HepG2 (cell line): ENCODE results near the gene CENPP. TPM values are rescaled to one million over a fixed set of nuclear protein-coding genes. Genes with fewer than 3 reads are reported as not detected.

Source experiments
- ATAC-seq: fragments of 200-7000 bp; cut with Tn5 transposase; 3 replicates; pipeline ENCODE4 v1.9.1; 2020; ENCODE audit warnings: mild to moderate bottlenecking, moderate library complexity
- BruUV-seq: library from RNA; stranded (reverse); fragments of 400-500 nt; replicated peaks from 2 replicates; lab custom pipeline; 2021; lab: Mats Ljungman, UMichigan
- CTCF ChIA-PET: fragments of 300-600 bp; formaldehyde crosslinking; extraction: SDS; loops from one replicate; lab custom pipeline; 2021; ENCODE audit warnings: low total read pairs, inconsistent platforms, low intra/inter-chr PET ratio; lab: Yijun Ruan, JAX
- POLR2A ChIA-PET: fragments of 350-600 bp; sonication (Branson Sonifier 250); formaldehyde crosslinking; loops from one replicate; lab custom pipeline; 2020; ENCODE audit warnings: antibody characterized with exemption, inconsistent platforms; lab: Yijun Ruan, JAX
- DNase-seq: peaks from one replicate; pipeline ENCODE4 v3.0.0-alpha.2; 2015; ENCODE audit warnings: low spot score
- FAIRE-seq: peaks from 3 replicates; lab custom pipeline; 2011; peaks lifted over from hg19 to GRCh38; lab: Jason Lieb, UNC
- H2AFZ ChIP-seq: one replicate; pipeline ENCODE4 v1.6.1; 2011; ENCODE audit warnings: low read length, inconsistent platforms
- H3K27ac ChIP-seq: fragments of 300-600 bp; 3 replicates; pipeline ENCODE4 v1.8.0; 2011; ENCODE audit warnings: mixed run types, mild to moderate bottlenecking, mixed read lengths, low read length, inconsistent platforms; ENCODE audit not compliant: insufficient read depth; ENCODE audit errors: extremely low read length
- H3K27me3 ChIP-seq, 2 experiments: fragments of 200-600 bp in 1 of 2; 2 replicates in 1 of 2; 3 replicates in 1 of 2; pipeline versions ENCODE4 v1.6.0 to v1.8.0; 2011; ENCODE audit warnings: low read length in 2 of 2, mild to moderate bottlenecking in 2 of 2, moderate library complexity in 2 of 2, inconsistent platforms in 1 of 2; ENCODE audit not compliant: insufficient read depth in 2 of 2, control insufficient read depth in 1 of 2
- H3K36me3 ChIP-seq, 2 experiments: fragments of 200-600 bp in 1 of 2; replicated peaks in 1 of 2; 2 replicates in 1 of 2; 3 replicates in 1 of 2; pipeline versions ENCODE4 v1.5.1 to v1.8.0; 2011; ENCODE audit warnings: low read length in 2 of 2, inconsistent platforms in 1 of 2; ENCODE audit not compliant: insufficient read depth in 2 of 2, control insufficient read depth in 1 of 2
- H3K4me1 ChIP-seq: 2 replicates; pipeline ENCODE4 v1.5.1; 2012; ENCODE audit warnings: low read length, inconsistent platforms; ENCODE audit not compliant: insufficient read depth
- H3K4me2 ChIP-seq: 2 replicates; pipeline ENCODE4 v1.6.0; 2011; ENCODE audit warnings: low read depth, low read length, inconsistent platforms
- H3K4me3 ChIP-seq, 3 experiments: fragments of 200-600 bp in 1 of 3; sonication (generic), shearing (Covaris generic) in 1 of 3; replicated peaks in 1 of 3; 2 replicates each; pipeline ENCODE4 v1.5.1; 2011 to 2016; ENCODE audit warnings: low read length in 3 of 3, inconsistent platforms in 2 of 3, low read depth in 2 of 3, mild to moderate bottlenecking in 2 of 3, control low read depth in 1 of 3, mixed read lengths in 1 of 3; ENCODE audit not compliant: insufficient read depth in 1 of 3
- H3K79me2 ChIP-seq: one replicate; pipeline ENCODE4 v1.6.1; 2011; ENCODE audit warnings: low read length, inconsistent platforms; ENCODE audit not compliant: insufficient read depth
- H3K9ac ChIP-seq: 2 replicates; pipeline ENCODE4 v1.6.0; 2011; ENCODE audit warnings: mild to moderate bottlenecking, low read depth, low read length, inconsistent platforms; ENCODE audit not compliant: insufficient read depth
- H3K9me3 ChIP-seq: 2 replicates; pipeline ENCODE4 v1.5.1; 2012; ENCODE audit warnings: mild to moderate bottlenecking, low read length
- H4K20me1 ChIP-seq: 2 replicates; pipeline ENCODE4 v1.6.0; 2011; ENCODE audit warnings: inconsistent platforms, mild to moderate bottlenecking, low read length, moderate library complexity; ENCODE audit not compliant: insufficient read depth
- PRMT3 ChIP-seq: sonication (generic); formaldehyde crosslinking; IDR thresholded peaks from 2 replicates; pipeline ENCODE4 v1.8.1; 2022; ENCODE audit warnings: low read depth, mild to moderate bottlenecking, moderate library complexity, missing genetic modification reagents, borderline replicate concordance
- ZNF496 ChIP-seq: sonication (generic); formaldehyde crosslinking; IDR thresholded peaks from 2 replicates; pipeline ENCODE4 v1.8.1; 2023; ENCODE audit warnings: mild to moderate bottlenecking, moderate library complexity, missing genetic modification reagents; ENCODE audit not compliant: insufficient replicate concordance
- ZNF563 ChIP-seq: sonication (generic); formaldehyde crosslinking; IDR thresholded peaks from 2 replicates; pipeline ENCODE4 v1.8.0; 2022; ENCODE audit warnings: mild to moderate bottlenecking, moderate library complexity, missing genetic modification reagents
- WGBS: methylation state at CpG from one replicate; pipeline ENCODE4 v1.1.6; 2017; ENCODE audit warnings: low lambda C conversion rate; 5-methylcytosine and 5-hydroxymethylcytosine counted together
- in situ Hi-C: cut with HindIII; loops from 2 replicates; pipeline ENCODE4 v1.10.0; 2017; ENCODE audit warnings: low pct_unique_long_range_greater_than_20kb; ENCODE audit not compliant: extremely low pct_ligation_motif_present
- intact Hi-C: fragments of 100-400 bp; cut with micrococcal nuclease; formaldehyde crosslinking; loops from one replicate; pipeline ENCODE4 v1.10.0; 2022; ENCODE audit not compliant: unreplicated experiment
- polyA plus RNA-seq, 8 experiments: library from polyadenylated mRNA; depleted of rRNA in 3 of 8; stranded (reverse) in 7 of 8; unstranded in 1 of 8; fragments of >200 nt; fragmentation: Illumina TruSeq in 4 of 8; extraction: Trizol in 4 of 8; gene quantifications; 2 replicates each; pipeline versions ENCODE4 v1.2.1 to v1.2.3, GENCODE V29; 2011 to 2016; ENCODE audit warnings: low read depth in 4 of 8, missing spikeins in 1 of 8, mixed read lengths in 1 of 8; ENCODE audit not compliant: insufficient read depth in 1 of 8
- total RNA-seq, 5 experiments: library from RNA; depleted of rRNA; stranded (reverse); fragments of >200 nt; fragmentation: Illumina TruSeq; extraction: Trizol; gene quantifications; 2 replicates each; pipeline ENCODE4 v1.2.3, GENCODE V29; 2016; ENCODE audit warnings: low read depth in 1 of 5
- TF ChIP-seq, protein P1 (sequence below): sonication (generic); formaldehyde crosslinking; IDR thresholded peaks from one replicate; pipeline ENCODE4 v1.5.1; 2020; ENCODE audit warnings: mild to moderate bottlenecking, missing genetic modification reagents; ENCODE audit errors: not compliant biosample characterization
- TF ChIP-seq, protein P2 (sequence below), 2 experiments: sonication (generic) in 1 of 2; formaldehyde crosslinking in 1 of 2; IDR thresholded peaks; 2 replicates each; pipeline versions ENCODE4 v1.4.0 to v1.6.1; 2016 to 2020; ENCODE audit warnings: borderline replicate concordance in 1 of 2, low read depth in 1 of 2, mild to moderate bottlenecking in 1 of 2, missing genetic modification reagents in 1 of 2

CENPP gene
- total and polyA plus RNA-seq, 2 of the 13 experiments (the other 11 are each of a cell fraction or from before 2014, with no cell fraction given): 2.0 to 11.4 TPM

DNA sequence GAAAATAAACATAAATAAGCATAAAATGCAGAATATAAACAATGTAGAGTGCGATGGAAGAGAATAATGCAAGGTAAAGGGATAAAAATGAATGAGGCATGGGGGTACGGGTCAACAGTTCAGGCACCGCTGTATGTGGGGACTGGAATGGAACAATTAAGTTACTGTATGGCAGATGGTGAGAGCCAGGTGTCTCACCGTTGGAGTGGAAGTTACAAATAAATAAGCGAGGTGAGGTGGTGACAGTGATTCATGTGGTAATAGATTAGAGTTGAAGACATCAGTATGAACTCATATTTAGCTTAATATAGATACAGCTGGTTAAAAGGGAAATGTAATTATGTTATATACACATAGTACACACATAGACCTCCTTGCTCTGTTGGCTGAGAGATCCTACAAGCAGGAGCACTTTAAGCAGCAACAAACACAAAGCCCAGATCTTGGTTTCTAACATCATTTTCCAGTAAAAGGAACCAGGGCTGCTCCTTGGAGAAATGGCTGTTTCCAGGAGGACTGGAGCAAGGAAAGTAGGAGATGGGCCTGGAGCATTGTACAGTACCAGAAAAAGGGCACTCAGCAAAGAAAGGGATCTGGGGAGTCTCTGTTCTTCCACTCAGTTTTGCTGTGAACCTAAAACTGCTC, 100.9 kb downstream of the CENPP start:
- TF ChIP-seq ZNF496 (CRISPR knock-in tag) (no peak), PRMT3 (no peak), ZNF563 (CRISPR knock-in tag) (no peak)
- TF ChIP-seq, protein P1, sequence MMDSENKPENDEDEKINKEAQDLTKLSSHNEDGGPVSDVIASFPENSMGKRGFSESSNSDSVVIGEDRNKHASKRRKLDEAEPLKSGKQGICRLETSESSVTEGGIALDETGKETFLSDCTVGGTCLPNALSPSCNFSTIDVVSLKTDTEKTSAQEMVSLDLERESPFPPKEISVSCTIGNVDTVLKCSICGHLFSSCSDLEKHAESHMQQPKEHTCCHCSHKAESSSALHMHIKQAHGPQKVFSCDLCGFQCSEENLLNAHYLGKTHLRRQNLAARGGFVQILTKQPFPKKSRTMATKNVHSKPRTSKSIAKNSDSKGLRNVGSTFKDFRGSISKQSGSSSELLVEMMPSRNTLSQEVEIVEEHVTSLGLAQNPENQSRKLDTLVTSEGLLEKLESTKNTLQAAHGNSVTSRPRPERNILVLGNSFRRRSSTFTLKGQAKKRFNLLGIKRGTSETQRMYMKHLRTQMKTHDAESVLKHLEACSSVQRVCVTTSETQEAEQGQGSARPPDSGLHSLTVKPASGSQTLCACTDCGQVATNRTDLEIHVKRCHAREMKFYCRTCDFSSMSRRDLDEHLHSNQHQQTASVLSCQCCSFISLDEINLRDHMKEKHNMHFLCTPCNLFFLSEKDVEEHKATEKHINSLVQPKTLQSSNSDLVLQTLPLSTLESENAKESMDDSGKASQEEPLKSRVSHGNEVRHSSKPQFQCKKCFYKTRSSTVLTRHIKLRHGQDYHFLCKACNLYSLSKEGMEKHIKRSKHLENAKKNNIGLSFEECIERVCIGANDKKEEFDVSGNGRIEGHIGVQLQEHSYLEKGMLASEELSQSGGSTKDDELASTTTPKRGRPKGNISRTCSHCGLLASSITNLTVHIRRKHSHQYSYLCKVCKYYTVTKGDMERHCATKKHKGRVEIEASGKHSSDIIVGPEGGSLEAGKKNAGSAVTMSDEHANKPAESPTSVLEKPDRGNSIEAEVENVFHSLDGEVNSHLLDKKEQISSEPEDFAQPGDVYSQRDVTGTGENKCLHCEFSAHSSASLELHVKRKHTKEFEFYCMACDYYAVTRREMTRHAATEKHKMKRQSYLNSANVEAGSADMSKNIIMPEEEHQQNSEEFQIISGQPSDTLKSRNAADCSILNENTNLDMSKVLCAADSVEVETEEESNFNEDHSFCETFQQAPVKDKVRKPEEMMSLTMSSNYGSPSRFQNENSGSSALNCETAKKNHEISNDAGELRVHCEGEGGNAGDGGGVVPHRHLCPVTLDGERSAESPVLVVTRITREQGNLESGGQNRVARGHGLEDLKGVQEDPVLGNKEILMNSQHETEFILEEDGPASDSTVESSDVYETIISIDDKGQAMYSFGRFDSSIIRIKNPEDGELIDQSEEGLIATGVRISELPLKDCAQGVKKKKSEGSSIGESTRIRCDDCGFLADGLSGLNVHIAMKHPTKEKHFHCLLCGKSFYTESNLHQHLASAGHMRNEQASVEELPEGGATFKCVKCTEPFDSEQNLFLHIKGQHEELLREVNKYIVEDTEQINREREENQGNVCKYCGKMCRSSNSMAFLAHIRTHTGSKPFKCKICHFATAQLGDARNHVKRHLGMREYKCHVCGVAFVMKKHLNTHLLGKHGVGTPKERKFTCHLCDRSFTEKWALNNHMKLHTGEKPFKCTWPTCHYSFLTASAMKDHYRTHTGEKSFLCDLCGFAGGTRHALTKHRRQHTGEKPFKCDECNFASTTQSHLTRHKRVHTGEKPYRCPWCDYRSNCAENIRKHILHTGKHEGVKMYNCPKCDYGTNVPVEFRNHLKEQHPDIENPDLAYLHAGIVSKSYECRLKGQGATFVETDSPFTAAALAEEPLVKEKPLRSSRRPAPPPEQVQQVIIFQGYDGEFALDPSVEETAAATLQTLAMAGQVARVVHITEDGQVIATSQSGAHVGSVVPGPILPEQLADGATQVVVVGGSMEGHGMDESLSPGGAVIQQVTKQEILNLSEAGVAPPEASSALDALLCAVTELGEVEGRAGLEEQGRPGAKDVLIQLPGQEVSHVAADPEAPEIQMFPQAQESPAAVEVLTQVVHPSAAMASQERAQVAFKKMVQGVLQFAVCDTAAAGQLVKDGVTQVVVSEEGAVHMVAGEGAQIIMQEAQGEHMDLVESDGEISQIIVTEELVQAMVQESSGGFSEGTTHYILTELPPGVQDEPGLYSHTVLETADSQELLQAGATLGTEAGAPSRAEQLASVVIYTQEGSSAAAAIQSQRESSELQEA (CRISPR knock-in tag): no peak
- TF ChIP-seq, protein P2, sequence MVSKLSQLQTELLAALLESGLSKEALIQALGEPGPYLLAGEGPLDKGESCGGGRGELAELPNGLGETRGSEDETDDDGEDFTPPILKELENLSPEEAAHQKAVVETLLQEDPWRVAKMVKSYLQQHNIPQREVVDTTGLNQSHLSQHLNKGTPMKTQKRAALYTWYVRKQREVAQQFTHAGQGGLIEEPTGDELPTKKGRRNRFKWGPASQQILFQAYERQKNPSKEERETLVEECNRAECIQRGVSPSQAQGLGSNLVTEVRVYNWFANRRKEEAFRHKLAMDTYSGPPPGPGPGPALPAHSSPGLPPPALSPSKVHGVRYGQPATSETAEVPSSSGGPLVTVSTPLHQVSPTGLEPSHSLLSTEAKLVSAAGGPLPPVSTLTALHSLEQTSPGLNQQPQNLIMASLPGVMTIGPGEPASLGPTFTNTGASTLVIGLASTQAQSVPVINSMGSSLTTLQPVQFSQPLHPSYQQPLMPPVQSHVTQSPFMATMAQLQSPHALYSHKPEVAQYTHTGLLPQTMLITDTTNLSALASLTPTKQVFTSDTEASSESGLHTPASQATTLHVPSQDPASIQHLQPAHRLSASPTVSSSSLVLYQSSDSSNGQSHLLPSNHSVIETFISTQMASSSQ (IDR thresholded peaks at IDR 0.05; ENCODE audit: low read depth): no peak
- TF ChIP-seq, protein P2 (CRISPR knock-in tag; IDR thresholded peaks at IDR 0.05; ENCODE audit: borderline replicate concordance): no peak
- WGBS: 82% methylated on average over 5 of the region's 5 CpGs
- intact Hi-C loops: no loop called here
- ATAC-seq: no peak
- Histone ChIP-seq H3K27me3 (no peaks in the 10 kb centered on the region), H3K9me3 (no peaks in the 10 kb centered on the region), H3K9ac (no peak overlapping the region), H3K36me3 (no peaks in the 10 kb centered on the region), H3K4me1 (no peaks in the 10 kb centered on the region), H3K4me3 (no peak overlapping the region), H3K79me2 (no peaks in the 10 kb centered on the region), H2AFZ (no peak overlapping the region), H3K27ac (no peak overlapping the region), H3K4me2 (no peak overlapping the region), H4K20me1 (no peaks in the 10 kb centered on the region)
- no peak for DNase-seq
- ChIA-PET POLR2A (no interaction called here), CTCF (no interaction called here)
- in situ Hi-C loops: loop anchor here (25.0 kb wide), 1 partner anchor 289 kb away; no protein-coding TSS in a partner anchor
- BruUV-seq: no TSS peak
- no peak for FAIRE-seq
